Parathyroid adenoma (tissue), 2 donors: ENCODE data around the gene ALK.

ENCODE experiments used
- H2AFZ ChIP-seq: fragments of 300-600 bp; sonication (generic); one replicate; pipeline ENCODE4 v1.7.0; 2017; ENCODE audit warnings: antibody characterized with exemption, mild to moderate bottlenecking
- H3K27ac ChIP-seq: fragments of 300-600 bp; sonication (generic); one replicate; pipeline ENCODE4 v1.7.0; 2017
- H3K27me3 ChIP-seq: fragments of 300-600 bp; sonication (generic); one replicate; pipeline ENCODE4 v1.7.0; 2017; ENCODE audit warnings: low read length; ENCODE audit not compliant: control insufficient read depth, insufficient read depth
- H3K36me3 ChIP-seq: fragments of 300-600 bp; sonication (generic); one replicate; pipeline ENCODE4 v1.7.0; 2017; ENCODE audit warnings: low read length; ENCODE audit not compliant: control insufficient read depth, insufficient read depth
- H3K4me1 ChIP-seq: fragments of 300-600 bp; sonication (generic); one replicate; pipeline ENCODE4 v1.7.0; 2017; ENCODE audit warnings: control low read depth
- H3K4me2 ChIP-seq: fragments of 300-600 bp; sonication (generic); one replicate; pipeline ENCODE4 v1.7.0; 2017; ENCODE audit warnings: low read length
- H3K4me3 ChIP-seq: fragments of 300-600 bp; sonication (generic); one replicate; pipeline ENCODE4 v1.7.0; 2017; ENCODE audit warnings: low read depth, low read length
- H3K79me2 ChIP-seq: fragments of 300-600 bp; sonication (generic); one replicate; pipeline ENCODE4 v1.7.0; 2017; ENCODE audit warnings: control low read depth
- H3K9ac ChIP-seq: fragments of 300-600 bp; sonication (generic); one replicate; pipeline ENCODE4 v1.7.0; 2017; ENCODE audit warnings: mild to moderate bottlenecking
- H3K9me3 ChIP-seq: fragments of 300-600 bp; sonication (generic); one replicate; pipeline ENCODE4 v1.7.0; 2017; ENCODE audit warnings: low read length; ENCODE audit not compliant: control insufficient read depth
- TF ChIP-seq, protein P1 (sequence below): fragments of 300-600 bp; sonication (generic); IDR thresholded peaks from one replicate; pipeline ENCODE4 v1.7.0; 2017; ENCODE audit warnings: antibody characterized with exemption, mild to moderate bottlenecking
- donor health status: primary hyperparathyroidism.

The ALK gene

DNA sequence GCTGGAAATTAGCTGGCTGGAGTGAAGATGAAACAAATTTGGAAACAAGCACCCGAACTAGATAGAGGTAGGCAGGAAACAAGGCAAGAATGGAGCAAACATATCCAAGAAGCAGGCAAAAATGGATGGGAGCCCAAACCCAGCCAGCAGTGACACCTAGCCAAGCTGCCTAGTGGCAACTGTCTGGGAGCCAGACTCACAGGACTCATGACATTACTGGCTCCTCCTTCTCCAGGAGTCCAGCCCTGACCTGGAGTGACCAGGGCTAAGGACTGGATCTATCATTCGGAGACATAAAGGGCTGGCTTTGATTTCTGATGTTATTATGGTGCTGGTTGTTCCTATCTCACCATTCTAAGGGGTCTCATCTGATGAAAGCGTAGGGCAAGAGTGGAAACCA, 21.3 kb upstream of the ALK start:
- H3K9me3 ChIP-seq = no peaks in the 10 kb centered on the region
- no peak overlapping the region for H3K9ac ChIP-seq
- H3K4me3 ChIP-seq = no peak overlapping the region
- TF ChIP-seq, protein P1, sequence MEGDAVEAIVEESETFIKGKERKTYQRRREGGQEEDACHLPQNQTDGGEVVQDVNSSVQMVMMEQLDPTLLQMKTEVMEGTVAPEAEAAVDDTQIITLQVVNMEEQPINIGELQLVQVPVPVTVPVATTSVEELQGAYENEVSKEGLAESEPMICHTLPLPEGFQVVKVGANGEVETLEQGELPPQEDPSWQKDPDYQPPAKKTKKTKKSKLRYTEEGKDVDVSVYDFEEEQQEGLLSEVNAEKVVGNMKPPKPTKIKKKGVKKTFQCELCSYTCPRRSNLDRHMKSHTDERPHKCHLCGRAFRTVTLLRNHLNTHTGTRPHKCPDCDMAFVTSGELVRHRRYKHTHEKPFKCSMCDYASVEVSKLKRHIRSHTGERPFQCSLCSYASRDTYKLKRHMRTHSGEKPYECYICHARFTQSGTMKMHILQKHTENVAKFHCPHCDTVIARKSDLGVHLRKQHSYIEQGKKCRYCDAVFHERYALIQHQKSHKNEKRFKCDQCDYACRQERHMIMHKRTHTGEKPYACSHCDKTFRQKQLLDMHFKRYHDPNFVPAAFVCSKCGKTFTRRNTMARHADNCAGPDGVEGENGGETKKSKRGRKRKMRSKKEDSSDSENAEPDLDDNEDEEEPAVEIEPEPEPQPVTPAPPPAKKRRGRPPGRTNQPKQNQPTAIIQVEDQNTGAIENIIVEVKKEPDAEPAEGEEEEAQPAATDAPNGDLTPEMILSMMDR = no peak
- H3K4me2 ChIP-seq = no peak overlapping the region
- no peaks in the 10 kb centered on the region for H3K27me3 ChIP-seq
- H2AFZ ChIP-seq = no peak overlapping the region
- H3K4me1 ChIP-seq = no peaks in the 10 kb centered on the region
- H3K27ac ChIP-seq = no peak overlapping the region
- H3K36me3 ChIP-seq = no peaks in the 10 kb centered on the region
- H3K79me2 ChIP-seq = no peaks in the 10 kb centered on the region

DNA sequence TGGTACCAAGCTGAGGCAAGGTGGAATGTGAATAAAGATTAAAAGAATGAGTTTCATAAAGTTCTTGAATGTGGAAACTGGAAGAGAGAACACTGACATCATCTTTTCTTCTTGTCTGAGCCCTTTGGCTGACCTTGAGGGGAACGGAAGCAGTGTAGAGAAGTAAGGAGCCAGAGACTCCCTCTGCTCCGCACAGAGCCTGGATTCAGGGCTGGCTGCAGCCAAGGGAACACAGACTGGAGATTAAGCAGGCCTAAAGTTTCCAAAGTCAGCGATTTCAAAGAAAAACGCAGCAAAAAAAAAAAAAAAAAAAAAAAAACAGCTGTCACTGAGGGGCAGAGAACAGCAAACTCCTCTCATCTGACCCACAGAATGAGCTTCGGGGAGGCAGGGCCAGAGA, 19.3 kb upstream of the ALK start:
- no peaks in the 10 kb centered on the region for H3K79me2 ChIP-seq

DNA sequence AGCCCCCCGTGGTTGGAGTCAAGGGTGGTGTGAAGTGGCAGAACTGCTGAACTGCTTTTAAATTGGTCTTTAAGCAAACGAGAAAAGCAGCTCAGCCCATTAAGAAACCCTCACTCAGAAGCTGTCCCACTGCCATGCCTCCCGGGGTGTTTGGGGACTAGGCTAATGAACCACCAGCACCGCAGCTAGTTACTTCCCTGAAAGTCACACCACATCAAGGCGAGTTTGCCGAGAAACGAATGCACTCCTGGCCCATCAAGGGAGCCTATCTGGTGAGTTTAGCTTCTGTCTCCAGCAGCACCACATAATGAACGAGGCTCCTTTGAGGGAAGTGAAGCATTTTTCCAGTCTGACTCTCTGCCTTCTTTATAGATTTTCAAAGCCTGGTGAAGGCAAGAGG, 14.6 kb upstream of the ALK start:
- Histone ChIP-seq H3K79me2 (no peaks in the 10 kb centered on the region), H3K4me1 (no peaks in the 10 kb centered on the region), H3K4me3 (no peak overlapping the region), H3K9me3 (no peaks in the 10 kb centered on the region), H3K27ac (no peak overlapping the region), H3K36me3 (no peaks in the 10 kb centered on the region), H3K9ac (no peak overlapping the region), H2AFZ (no peak overlapping the region), H3K4me2 (no peak overlapping the region), H3K27me3 (no peaks in the 10 kb centered on the region)
- TF ChIP-seq, protein P1 = no peak

More for the DNA sequence above, 19.3 kb upstream of the ALK start:
- H3K4me1 ChIP-seq = no peaks in the 10 kb centered on the region
- no peaks in the 10 kb centered on the region for H3K36me3 ChIP-seq
- H3K4me3 ChIP-seq = no peak overlapping the region
- H3K27ac ChIP-seq = no peak overlapping the region
- peak overlapping the region; percentile 9 for H2AFZ ChIP-seq
- TF ChIP-seq, protein P1 = no peak
- no peak overlapping the region for H3K9ac ChIP-seq
- no peaks in the 10 kb centered on the region for H3K27me3 ChIP-seq
- H3K4me2 ChIP-seq = no peak overlapping the region
- H3K9me3 ChIP-seq = no peaks in the 10 kb centered on the region

DNA sequence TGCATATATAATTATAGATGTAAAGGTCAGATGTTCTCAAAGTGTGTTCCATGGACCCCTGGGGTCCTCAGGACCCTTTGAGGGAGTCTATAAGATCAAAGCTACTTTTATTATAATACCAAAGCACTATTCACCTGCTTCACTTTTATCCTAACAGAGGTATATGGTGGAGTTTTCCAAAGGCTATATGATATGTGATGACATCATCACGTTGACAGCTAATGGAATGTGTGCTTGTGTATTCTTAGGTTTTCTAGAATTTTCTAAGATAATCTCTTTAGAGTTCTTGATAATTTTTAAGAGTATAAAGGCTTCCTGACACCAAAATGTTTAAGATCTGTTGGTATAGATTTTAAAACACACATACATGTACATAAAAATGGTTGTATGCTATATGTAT, 10.4 kb upstream of the ALK start:
- Histone ChIP-seq H3K36me3 (no peaks in the 10 kb centered on the region), H3K9me3 (no peaks in the 10 kb centered on the region), H3K4me3 (no peak overlapping the region), H3K27me3 (no peaks in the 10 kb centered on the region), H2AFZ (no peak overlapping the region), H3K4me1 (no peaks in the 10 kb centered on the region), H3K27ac (no peak overlapping the region), H3K4me2 (no peak overlapping the region), H3K79me2 (no peaks in the 10 kb centered on the region), H3K9ac (no peak overlapping the region)
- TF ChIP-seq, protein P1 = no peak

DNA sequence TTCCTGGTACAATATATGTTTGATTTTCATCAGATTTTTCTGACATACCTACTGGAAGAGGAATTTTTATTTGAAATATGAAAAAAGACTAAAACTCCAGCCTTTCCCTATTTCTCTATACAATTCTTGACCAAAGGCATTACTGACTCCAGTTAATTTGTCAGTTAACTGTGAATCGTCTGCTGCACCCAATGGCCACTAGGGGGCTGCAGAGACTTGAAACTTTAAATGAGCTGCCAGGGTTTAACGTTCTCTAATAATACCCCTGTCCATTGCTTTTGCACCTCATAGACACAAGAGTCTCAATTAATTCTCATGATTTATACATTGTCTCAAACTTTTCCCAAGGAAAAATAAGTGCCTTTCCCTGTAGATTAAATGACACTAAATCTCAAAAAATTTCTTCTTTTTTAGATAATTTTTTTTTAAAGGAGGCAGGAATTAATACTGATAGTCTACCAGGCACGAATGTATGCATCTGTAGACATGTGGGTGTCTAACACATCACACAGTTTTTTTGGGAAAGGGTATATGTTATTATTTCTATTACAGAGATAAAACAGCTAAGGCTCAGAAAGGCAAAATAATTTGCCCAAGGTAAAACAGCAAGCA, 1.8 kb upstream of the ALK start:
- H3K4me2 ChIP-seq = no peak overlapping the region
- TF ChIP-seq, protein P1 = peak; percentile 94
- H3K9me3 ChIP-seq = no peaks in the 10 kb centered on the region
- no peak overlapping the region for H3K27ac ChIP-seq
- H3K27me3 ChIP-seq = no peaks in the 10 kb centered on the region
- no peak overlapping the region for H3K9ac ChIP-seq
- no peak overlapping the region for H3K4me3 ChIP-seq
- H3K79me2 ChIP-seq = no peaks in the 10 kb centered on the region
- H3K4me1 ChIP-seq = peaks cover 4% of the 10 kb centered on the region
- no peak overlapping the region for H2AFZ ChIP-seq
- no peaks in the 10 kb centered on the region for H3K36me3 ChIP-seq
